Endodermal cell (in vitro differentiated cells): ENCODE data around the gene TMCO6. TPM values are rescaled to one million over a fixed set of nuclear protein-coding genes. Genes with fewer than 3 reads are reported as not detected.
A peak's percentile ranks its signal among the peaks of the same experiment; 100 is the strongest.

Experiments used
- DNase-seq: peaks from one replicate; pipeline ENCODE4 v3.0.0-alpha.2; 2017
- H3K27ac ChIP-seq: 2 replicates; pipeline ENCODE4 v1.5.1; 2013; ENCODE audit warnings: mild to moderate bottlenecking, low read depth, low read length, moderate library complexity
- H3K27me3 ChIP-seq: 2 replicates; pipeline ENCODE4 v1.6.1; 2013; ENCODE audit warnings: mild to moderate bottlenecking, low read length, moderate library complexity; ENCODE audit not compliant: insufficient read depth, control insufficient read depth, poor library complexity, severe bottlenecking
- H3K36me3 ChIP-seq: 2 replicates; pipeline ENCODE4 v1.7.0; 2013; ENCODE audit warnings: mild to moderate bottlenecking, low read length, moderate library complexity; ENCODE audit not compliant: control insufficient read depth, insufficient read depth
- H3K4me1 ChIP-seq: one replicate; pipeline ENCODE4 v1.7.0; 2013; ENCODE audit warnings: low read length; ENCODE audit not compliant: control insufficient read depth, insufficient read depth
- H3K4me3 ChIP-seq: 2 replicates; pipeline ENCODE4 v1.5.1; 2013; ENCODE audit warnings: mild to moderate bottlenecking, low read length, moderate library complexity
- H3K9ac ChIP-seq: 2 replicates; pipeline ENCODE4 v1.6.1; 2013; ENCODE audit warnings: mild to moderate bottlenecking, low read length, moderate library complexity; ENCODE audit not compliant: poor library complexity, severe bottlenecking; ENCODE audit errors: extremely low read depth
- H3K9me3 ChIP-seq: 2 replicates; pipeline ENCODE4 v1.6.1; 2013; ENCODE audit warnings: mild to moderate bottlenecking, low read length, moderate library complexity; ENCODE audit not compliant: control insufficient read depth
- H3K27ac Mint-ChIP-seq: 2 replicates; pipeline ENCODE4 v1.8.0; 2020; ENCODE audit warnings: mixed read lengths
- H3K27me3 Mint-ChIP-seq: 2 replicates; pipeline ENCODE4 v1.8.0; 2021; ENCODE audit warnings: mild to moderate bottlenecking, mixed read lengths; ENCODE audit not compliant: insufficient read depth
- H3K36me3 Mint-ChIP-seq: 2 replicates; pipeline ENCODE4 v1.8.0; 2020; ENCODE audit warnings: low read depth, mixed read lengths
- H3K4me1 Mint-ChIP-seq: 2 replicates; pipeline ENCODE4 v1.8.0; 2020; ENCODE audit warnings: mixed read lengths
- H3K4me3 Mint-ChIP-seq: 2 replicates; pipeline ENCODE4 v1.8.0; 2020; ENCODE audit warnings: mild to moderate bottlenecking, moderate library complexity, mixed read lengths
- H3K9me3 Mint-ChIP-seq: 2 replicates; pipeline ENCODE4 v1.8.0; 2020; ENCODE audit warnings: mild to moderate bottlenecking, mixed read lengths
- WGBS, 2 experiments: methylation state at CpG; one replicate each; pipeline versions ENCODE4 v1.1.5 to v1.1.7; 2013; ENCODE audit warnings: missing lambda C conversion rate in 2 of 2, mixed read lengths in 1 of 2; ENCODE audit not compliant: insufficient coverage in 1 of 2, insufficient read length in 1 of 2; 5-methylcytosine and 5-hydroxymethylcytosine counted together
- microRNA-seq: library from miRNA; unstranded; fragments of <30 nt; microRNA quantifications from one replicate; pipeline ENCODE4 v1.2.0, GENCODE V29; 2020; ENCODE audit warnings: borderline microRNAs expressed
- total RNA-seq, 2 donors: library from RNA; stranded (reverse); fragmentation: NEBNext Ultra II Directional in 1 of 2; extraction: Animal tissue kit (Norgen Biotek cat#: 25700) in 1 of 2; gene quantifications; 2 replicates in 1 of 2; 3 replicates in 1 of 2; pipeline ENCODE4 v1.2.1, GENCODE V29; 2021
- TF ChIP-seq, protein P1 (sequence below): fragments of 200-600 bp; sonication (generic); conservative IDR thresholded peaks from 2 replicates; pipeline ENCODE4 v1.5.0; 2021; ENCODE audit warnings: antibody characterized with exemption, mild to moderate bottlenecking

Gene TMCO6
- total RNA-seq, 2 donors from 2014 or later = 29.3 to 34.6 TPM

DNA sequence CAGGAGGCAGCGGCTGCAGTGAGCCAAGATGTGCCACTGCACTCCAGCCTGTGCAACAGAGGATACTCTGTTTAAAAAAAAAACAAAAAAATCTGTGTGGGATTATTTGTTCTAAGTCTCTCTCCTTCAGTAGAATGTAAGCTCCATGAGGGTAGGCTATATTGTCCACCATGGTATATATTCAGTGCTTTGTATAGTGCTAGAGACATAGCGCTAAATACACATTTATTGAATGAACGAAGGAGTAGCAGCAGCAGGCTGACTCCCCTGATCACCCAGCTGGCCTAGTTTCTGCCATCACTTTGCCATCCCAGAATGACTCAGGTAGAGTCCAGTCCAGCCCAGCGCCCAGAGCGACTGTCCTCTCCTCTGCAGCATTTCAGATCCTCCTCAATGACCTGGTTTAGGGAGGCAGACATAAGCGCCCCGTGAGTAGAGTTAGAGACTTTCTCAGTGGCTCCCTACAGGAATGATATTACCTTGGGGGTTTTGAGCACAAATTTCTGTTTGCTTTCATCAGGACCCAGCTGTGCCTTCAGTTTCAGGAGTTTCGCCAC, 51.2 kb downstream of the TMCO6 start:
- Histone ChIP-seq H3K4me3 (peak overlapping the region; percentile 93), H3K9ac (peak overlapping the region; percentile 71), H3K36me3 (peaks cover 51% of the 10 kb centered on the region), H3K27ac (no peak overlapping the region), H3K4me1 (peaks cover 5% of the 10 kb centered on the region), H3K27me3 (no peaks in the 10 kb centered on the region), H3K9me3 (no peaks in the 10 kb centered on the region)
- H3K27ac Mint-ChIP-seq = peak overlapping the region; percentile 92
- TF ChIP-seq, protein P1, sequence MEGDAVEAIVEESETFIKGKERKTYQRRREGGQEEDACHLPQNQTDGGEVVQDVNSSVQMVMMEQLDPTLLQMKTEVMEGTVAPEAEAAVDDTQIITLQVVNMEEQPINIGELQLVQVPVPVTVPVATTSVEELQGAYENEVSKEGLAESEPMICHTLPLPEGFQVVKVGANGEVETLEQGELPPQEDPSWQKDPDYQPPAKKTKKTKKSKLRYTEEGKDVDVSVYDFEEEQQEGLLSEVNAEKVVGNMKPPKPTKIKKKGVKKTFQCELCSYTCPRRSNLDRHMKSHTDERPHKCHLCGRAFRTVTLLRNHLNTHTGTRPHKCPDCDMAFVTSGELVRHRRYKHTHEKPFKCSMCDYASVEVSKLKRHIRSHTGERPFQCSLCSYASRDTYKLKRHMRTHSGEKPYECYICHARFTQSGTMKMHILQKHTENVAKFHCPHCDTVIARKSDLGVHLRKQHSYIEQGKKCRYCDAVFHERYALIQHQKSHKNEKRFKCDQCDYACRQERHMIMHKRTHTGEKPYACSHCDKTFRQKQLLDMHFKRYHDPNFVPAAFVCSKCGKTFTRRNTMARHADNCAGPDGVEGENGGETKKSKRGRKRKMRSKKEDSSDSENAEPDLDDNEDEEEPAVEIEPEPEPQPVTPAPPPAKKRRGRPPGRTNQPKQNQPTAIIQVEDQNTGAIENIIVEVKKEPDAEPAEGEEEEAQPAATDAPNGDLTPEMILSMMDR = no peak
- H3K9me3 Mint-ChIP-seq = no peaks in the 10 kb centered on the region
- H3K4me1 Mint-ChIP-seq = peaks cover 13% of the 10 kb centered on the region
- peak overlapping the region; percentile 94 for H3K4me3 Mint-ChIP-seq
- H3K27me3 Mint-ChIP-seq = no peaks in the 10 kb centered on the region
- peaks cover 39% of the 10 kb centered on the region for H3K36me3 Mint-ChIP-seq
- 63 to 71% methylated on average over 6 to 8 of the region's 8 CpGs for WGBS, 2 experiments
- DNase-seq = peak; percentile 40

DNA sequence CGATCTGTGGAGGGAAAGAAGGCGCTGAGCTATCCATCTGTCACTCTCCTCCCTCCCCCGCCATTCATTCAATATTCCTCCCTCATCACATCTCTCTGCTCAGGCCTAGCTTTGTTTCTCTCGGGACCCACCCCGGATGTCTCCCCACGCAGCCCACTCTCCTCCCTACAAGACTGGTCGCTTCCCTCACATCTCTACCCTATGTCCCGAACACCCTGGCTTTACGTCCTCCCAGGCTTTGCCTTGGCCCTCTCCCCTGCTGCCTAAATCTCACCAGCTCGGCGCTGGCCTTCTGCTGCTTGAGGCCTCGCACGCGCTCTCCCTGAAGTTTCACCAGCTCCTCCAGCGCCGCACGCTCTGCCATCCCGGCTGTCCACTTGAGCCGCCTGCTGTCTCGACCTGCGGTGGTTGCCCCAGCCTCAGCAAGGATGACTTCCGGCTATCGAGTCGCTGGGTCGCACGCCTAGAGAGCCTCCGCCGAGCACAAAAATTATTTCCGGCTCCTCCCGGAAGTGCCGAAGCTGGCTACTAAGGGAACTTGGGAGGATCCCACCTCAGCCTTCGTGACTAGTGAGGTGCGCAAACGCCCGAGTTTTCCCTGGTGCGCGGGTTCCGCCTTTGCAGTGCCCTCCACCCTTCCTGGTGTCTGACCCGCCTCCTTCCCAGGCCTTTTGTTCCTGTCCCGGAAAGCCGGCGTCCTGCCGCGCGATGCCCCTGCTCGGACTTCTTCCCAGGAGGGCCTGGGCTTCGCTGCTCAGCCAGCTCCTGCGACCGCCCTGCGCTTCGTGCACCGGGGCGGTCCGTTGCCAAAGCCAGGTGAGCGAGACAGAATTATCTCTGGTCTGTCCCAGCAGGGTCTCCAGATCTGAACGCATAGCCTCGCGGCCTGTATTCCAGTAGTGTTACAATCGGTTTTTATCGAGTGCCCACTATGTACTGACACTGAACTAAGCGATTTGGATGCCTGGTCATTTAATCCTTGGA, 52.0 kb downstream of the TMCO6 start, which contains the start of the genes HARS1 and HARS2:
TSS of gene HARS1 (minus strand) at position 430 of the 984 bp plus-strand sequence. CDS start at position 364, 66 bp downstream.
TSS of gene HARS2 (plus strand) at position 515 of the 984 bp plus-strand sequence. CDS start at position 709, 194 bp downstream.
- Histone ChIP-seq H3K9me3 (no peaks in the 10 kb centered on the region), H3K27ac (peak within 1 kb of the TSS; percentile 83), H3K9ac (peak within 1 kb of the TSS; percentile 71), H3K4me1 (peaks cover 13% of the 10 kb centered on the region), H3K4me3 (peak within 1 kb of the TSS; percentile 93), H3K36me3 (peaks cover 58% of the 10 kb centered on the region), H3K27me3 (no peaks in the 10 kb centered on the region)
- 1% methylated on average over 36 to 61 of the region's 61 CpGs for WGBS, 2 experiments
- Mint-ChIP-seq H3K36me3 (peaks cover 47% of the 10 kb centered on the region), H3K4me1 (peaks cover 20% of the 10 kb centered on the region), H3K27me3 (no peaks in the 10 kb centered on the region), H3K9me3 (no peaks in the 10 kb centered on the region), H3K27ac (peak within 1 kb of the TSS; percentile 92), H3K4me3 (peak within 1 kb of the TSS; percentile 94)
- TF ChIP-seq, protein P1 = no peak
- DNase-seq = peak; percentile 97

DNA sequence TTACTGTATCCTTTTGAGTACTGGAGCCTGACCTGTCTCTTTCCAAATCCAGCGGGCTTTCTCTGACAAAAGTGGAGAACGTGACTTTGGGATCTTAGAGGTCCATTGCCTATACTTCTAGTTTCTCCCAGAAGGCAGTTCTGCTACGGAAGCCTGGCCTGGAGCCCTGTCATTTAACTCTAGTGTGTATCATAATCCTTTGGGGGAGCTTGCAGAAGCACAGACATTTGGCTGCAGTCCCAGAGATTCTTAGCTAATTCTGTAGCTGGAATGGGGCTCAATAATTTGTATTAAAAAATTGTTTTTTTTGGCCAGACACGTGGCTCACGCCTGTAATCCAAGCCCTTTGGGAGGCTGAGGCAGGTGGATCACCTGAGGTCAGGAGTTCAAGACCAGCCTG, 55.0 kb downstream of the TMCO6 start:
- peaks cover 64% of the 10 kb centered on the region for H3K36me3 ChIP-seq
- Mint-ChIP-seq H3K9me3 (no peaks in the 10 kb centered on the region), H3K27ac (no peak overlapping the region), H3K36me3 (peaks cover 62% of the 10 kb centered on the region), H3K27me3 (no peaks in the 10 kb centered on the region), H3K4me3 (no peak overlapping the region), H3K4me1 (peaks cover 31% of the 10 kb centered on the region)
- TF ChIP-seq, protein P1 = no peak
- H3K9me3 ChIP-seq = no peaks in the 10 kb centered on the region
- H3K27me3 ChIP-seq = no peaks in the 10 kb centered on the region
- no peak for DNase-seq
- H3K9ac ChIP-seq = no peak overlapping the region
- H3K4me1 ChIP-seq = peaks cover 22% of the 10 kb centered on the region
- H3K27ac ChIP-seq = no peak overlapping the region
- no peak overlapping the region for H3K4me3 ChIP-seq
- WGBS, 2 experiments = 93 to 95% methylated on average over 5 of the region's 5 CpGs

Small RNA genes within 50 kb of the gene (microRNA-seq; reads per million reads assigned to microRNA genes)
- not detected for gene MIR3655

Other genes with a start within 250 kb of the TMCO6 start
- gene ANKHD1, start 237.6 kb upstream of the TMCO6 start, total RNA-seq = 10 to 100 TPM; 85.6 to 95.9 TPM
- gene EIF4EBP3, start 91.8 kb upstream of the TMCO6 start, total RNA-seq = 1 to 10 TPM; 5.1 to 6.3 TPM
- 10 to 100 TPM; 40.5 to 42.9 TPM for gene SRA1, start 82.0 kb upstream of the TMCO6 start, total RNA-seq
- gene APBB3, start 74.9 kb upstream of the TMCO6 start, total RNA-seq = 10 to 100 TPM; 36.4 to 41.4 TPM
- gene SLC35A4, start 74.6 kb upstream of the TMCO6 start, total RNA-seq = 10 to 100 TPM; 61.6 to 68.9 TPM
- gene CD14, start 6.3 kb upstream of the TMCO6 start, total RNA-seq = under 1 TPM in 1 of 2 donors, not detected in 1; 0.18 TPM
- gene NDUFA2, start 8.2 kb downstream of the TMCO6 start, total RNA-seq = 10 to 100 TPM; 75.5 to 82.2 TPM
- gene IK, start 8.4 kb downstream of the TMCO6 start, total RNA-seq = 10 to 100 TPM; 68.9 to 76.8 TPM
- gene WDR55, start 25.5 kb downstream of the TMCO6 start, total RNA-seq = 10 to 100 TPM; 20.4 to 23.1 TPM
- 1 to 10 TPM; 1.1 to 1.6 TPM for gene DND1, start 34.1 kb downstream of the TMCO6 start, total RNA-seq
- 10 to 100 TPM; 48.0 to 52.1 TPM for gene HARS1, start 51.9 kb downstream of the TMCO6 start, total RNA-seq
- 10 to 100 TPM; 30.9 to 35.5 TPM for gene HARS2, start 52.0 kb downstream of the TMCO6 start, total RNA-seq
- gene ZMAT2, start 61.0 kb downstream of the TMCO6 start, total RNA-seq = 10 to 100 TPM; 62.6 to 73.1 TPM
- gene PCDHA1, start 146.7 kb downstream of the TMCO6 start, total RNA-seq = 1 to 10 TPM in 1 of 2 donors, under 1 TPM in 1; 0.18 to 2.9 TPM
- gene PCDHA2, start 155.4 kb downstream of the TMCO6 start, total RNA-seq = 1 to 10 TPM; 1.4 to 2.3 TPM
- gene PCDHA3, start 161.6 kb downstream of the TMCO6 start, total RNA-seq = 1 to 10 TPM; 1.3 to 2.8 TPM
- 1 to 10 TPM; 5.6 to 6.3 TPM for gene PCDHA4, start 167.6 kb downstream of the TMCO6 start, total RNA-seq
- 1 to 10 TPM; 1.8 to 1.9 TPM for gene PCDHA5, start 182.2 kb downstream of the TMCO6 start, total RNA-seq
- gene PCDHA6, start 188.5 kb downstream of the TMCO6 start, total RNA-seq = 1 to 10 TPM; 6.2 to 6.5 TPM
- gene PCDHA7, start 194.8 kb downstream of the TMCO6 start, total RNA-seq = 1 to 10 TPM; 2.5 to 6.6 TPM
- gene PCDHA8, start 201.7 kb downstream of the TMCO6 start, total RNA-seq = 1 to 10 TPM in 1 of 2 donors, under 1 TPM in 1; 0.71 to 2.5 TPM
- 1 to 10 TPM in 1 of 2 donors, under 1 TPM in 1; 0.60 to 2.6 TPM for gene PCDHA9, start 208.9 kb downstream of the TMCO6 start, total RNA-seq
- gene PCDHA10, start 216.4 kb downstream of the TMCO6 start, total RNA-seq = 10 to 100 TPM; 10.2 to 17.7 TPM
- gene PCDHA11, start 229.5 kb downstream of the TMCO6 start, total RNA-seq = 10 to 100 TPM in 1 of 2 donors, 1 to 10 TPM in 1; 4.7 to 11.7 TPM
- gene PCDHA12, start 235.9 kb downstream of the TMCO6 start, total RNA-seq = 10 to 100 TPM; 11.2 to 13.8 TPM
- 1 to 10 TPM; 1.2 to 3.8 TPM for gene PCDHA13, start 242.7 kb downstream of the TMCO6 start, total RNA-seq